ENCODE measurements around the gene EIPR1. TPM values are rescaled to one million over a fixed set of nuclear protein-coding genes. Genes with fewer than 3 reads are reported as not detected.

EIPR1 gene
- total RNA-seq, 1 experiment from 2014 or later, result 27.8 TPM

- Histone ChIP-seq H3K79me1 (ENCODE audit: insufficient read depth, low read depth, low read length, poor library complexity, severe bottlenecking) (no peaks in the 10 kb centered on the region), H3K18ac (ENCODE audit: insufficient read length, low read depth, low read length) (no peak overlapping the region), H3K4me2 (ENCODE audit: insufficient read depth, insufficient read length, low read length) (no peak overlapping the region), H4K91ac (ENCODE audit: insufficient read length, low read depth, low read length) (no peak overlapping the region), H3K56ac (ENCODE audit: insufficient read length, low read depth, low read length) (no peak overlapping the region), H3K27me3 (ENCODE audit: insufficient read depth, low read length) (no peaks in the 10 kb centered on the region), H3K14ac (ENCODE audit: insufficient read depth, low read length) (no peak overlapping the region), H2AK5ac (ENCODE audit: insufficient read length, low read length) (no peak overlapping the region), H4K20me1 (ENCODE audit: control insufficient read depth, insufficient read depth, insufficient read length) (no peaks in the 10 kb centered on the region), H2BK5ac (ENCODE audit: insufficient read length, low read length) (no peak overlapping the region), H3T11ph (ENCODE audit: low read length) (no peak overlapping the region), H3K27ac (ENCODE audit: insufficient read length, low read depth, low read length) (no peak overlapping the region), H3K4me1 (ENCODE audit: insufficient read depth, low read length) (no peaks in the 10 kb centered on the region; the same call in 1 of the 2 replicates), H3K23ac (ENCODE audit: insufficient read length, low read depth, low read length) (no peak overlapping the region), H3K4ac (ENCODE audit: low read depth, low read length) (no peak overlapping the region), H3K9ac (ENCODE audit: extremely low read depth, insufficient read length, low read length) (no peak overlapping the region), H2BK20ac (ENCODE audit: low read depth, low read length, poor library complexity, severe bottlenecking) (no peak overlapping the region), H3K23me2 (ENCODE audit: insufficient read length, low read depth, low read length, poor library complexity, severe bottlenecking) (no peaks in the 10 kb centered on the region), H2BK12ac (ENCODE audit: insufficient read length, low read depth, low read length) (no peak overlapping the region), H2BK120ac (ENCODE audit: low read depth, low read length, poor library complexity, severe bottlenecking) (no peak overlapping the region), H3K79me2 (ENCODE audit: insufficient read depth, low read length) (0 out of 2 replicates have a peak, but pooled peaks cover 2% of the 10 kb centered on the region), H4K5ac (ENCODE audit: insufficient read length, low read depth, low read length) (no peak overlapping the region), H2AFZ (ENCODE audit: low read length) (no peak overlapping the region), H4K8ac (replicated peaks; ENCODE audit: insufficient read length, low read depth, low read length) (no peak overlapping the region), H2BK15ac (ENCODE audit: low read depth, low read length) (no peak overlapping the region), H3K9me3 (ENCODE audit: control insufficient read depth, low read depth, low read length) (no peaks in the 10 kb centered on the region)
- no CpG with 5 or more reads among the region's 14 CpGs for WGBS (ENCODE audit: extremely low coverage, insufficient read length, low lambda C conversion rate)
- 0 out of 7 replicates have a peak overlapping the region, but pooled peaks of 1 of the 3 experiments have one; percentile 6 for H3K27ac Mint-ChIP-seq
- no peak for DNase-seq
- no peaks in the 10 kb centered on the region; a peak in 1 of 5 replicates for H3K9me3 Mint-ChIP-seq
- H3K36me3 Mint-ChIP-seq (ENCODE audit: insufficient read depth in 1 of 3, low read depth in 3 of 3), result peaks cover 3 to 14% (median 4%) of the 10 kb centered on the region in 3 experiments; a peak in 6 of 7 replicates
- no peak overlapping the region for H3K4me3 Mint-ChIP-seq
- H3K4me1 Mint-ChIP-seq, result peaks cover 38% of the 10 kb centered on the region in 2 experiments
- H3K27me3 Mint-ChIP-seq (ENCODE audit: low read depth), result peaks cover 1% of the 10 kb centered on the region
- TF ChIP-seq, protein P1, sequence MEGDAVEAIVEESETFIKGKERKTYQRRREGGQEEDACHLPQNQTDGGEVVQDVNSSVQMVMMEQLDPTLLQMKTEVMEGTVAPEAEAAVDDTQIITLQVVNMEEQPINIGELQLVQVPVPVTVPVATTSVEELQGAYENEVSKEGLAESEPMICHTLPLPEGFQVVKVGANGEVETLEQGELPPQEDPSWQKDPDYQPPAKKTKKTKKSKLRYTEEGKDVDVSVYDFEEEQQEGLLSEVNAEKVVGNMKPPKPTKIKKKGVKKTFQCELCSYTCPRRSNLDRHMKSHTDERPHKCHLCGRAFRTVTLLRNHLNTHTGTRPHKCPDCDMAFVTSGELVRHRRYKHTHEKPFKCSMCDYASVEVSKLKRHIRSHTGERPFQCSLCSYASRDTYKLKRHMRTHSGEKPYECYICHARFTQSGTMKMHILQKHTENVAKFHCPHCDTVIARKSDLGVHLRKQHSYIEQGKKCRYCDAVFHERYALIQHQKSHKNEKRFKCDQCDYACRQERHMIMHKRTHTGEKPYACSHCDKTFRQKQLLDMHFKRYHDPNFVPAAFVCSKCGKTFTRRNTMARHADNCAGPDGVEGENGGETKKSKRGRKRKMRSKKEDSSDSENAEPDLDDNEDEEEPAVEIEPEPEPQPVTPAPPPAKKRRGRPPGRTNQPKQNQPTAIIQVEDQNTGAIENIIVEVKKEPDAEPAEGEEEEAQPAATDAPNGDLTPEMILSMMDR (conservative IDR thresholded peaks at IDR 0.05), result no peak
These were observed 77.2 kb downstream of the EIPR1 start for GRCh38 chr2:3300224-3300995.
